Amniotic stem cell (primary cell): ENCODE measurements around the gene LRRC3.

ENCODE experiments used
- DNase-seq: peaks from one replicate; lab custom pipeline; 2025; lab: John Stamatoyannopoulos, UW

Gene LRRC3

GRCh38 chr21:44424608-44425306 is 30.6 kb upstream of the LRRC3 start:
- DNase-seq = no peak

- DNase-seq = no peak
Observed at GRCh38 chr21:44425307-44425894, 29.9 kb upstream of the LRRC3 start.

GRCh38 chr21:44425895-44426662 is 29.2 kb upstream of the LRRC3 start:
- no peak for DNase-seq

GRCh38 chr21:44426663-44427191 is 28.6 kb upstream of the LRRC3 start:
- no peak for DNase-seq

GRCh38 chr21:44427241-44428120 is 27.8 kb upstream of the LRRC3 start:
- no peak for DNase-seq

GRCh38 chr21:44428281-44428960 is 26.9 kb upstream of the LRRC3 start:
- no peak for DNase-seq

GRCh38 chr21:44429894-44430293 is 25.4 kb upstream of the LRRC3 start:
- no peak for DNase-seq

GRCh38 chr21:44431300-44431699 is 24.0 kb upstream of the LRRC3 start:
- no peak for DNase-seq

GRCh38 chr21:44432841-44433790 is 22.2 kb upstream of the LRRC3 start:
- DNase-seq = no peak

- no peak for DNase-seq
Observed at GRCh38 chr21:44433791-44434567, 21.3 kb upstream of the LRRC3 start.

- no peak for DNase-seq
Observed at GRCh38 chr21:44434568-44434925, 20.8 kb upstream of the LRRC3 start.

- no peak for DNase-seq
Observed at GRCh38 chr21:44434936-44435635, 20.2 kb upstream of the LRRC3 start.

- DNase-seq = no peak
Observed at GRCh38 chr21:44436111-44436611, 19.1 kb upstream of the LRRC3 start.

- no peak for DNase-seq
Observed at GRCh38 chr21:44436958-44437357, 18.4 kb upstream of the LRRC3 start.

- DNase-seq = no peak
Observed at GRCh38 chr21:44437371-44437695, 18.0 kb upstream of the LRRC3 start.

- no peak for DNase-seq
Observed at GRCh38 chr21:44437696-44438431, 17.4 kb upstream of the LRRC3 start.

GRCh38 chr21:44438531-44439210 is 16.6 kb upstream of the LRRC3 start:
- no peak for DNase-seq

- no peak for DNase-seq
Observed at GRCh38 chr21:44439211-44439600, 16.1 kb upstream of the LRRC3 start.
